NB4 (cell line): ENCODE results near the gene GRB10.
A peak's percentile ranks its signal among the peaks of the same experiment; 100 is the strongest.

Experiments used
- DNase-seq: peaks from one replicate; pipeline ENCODE4 v3.0.0; 2010; ENCODE audit warnings: low read depth
- H3K4me3 ChIP-seq: one replicate; pipeline ENCODE4 v1.5.1; 2011; ENCODE audit warnings: mild to moderate bottlenecking, low read depth, low read length, moderate library complexity
- MYC ChIP-seq: IDR thresholded peaks from 2 replicates; pipeline ENCODE4 v1.6.1; 2011; ENCODE audit warnings: low read depth, low read length
- POLR2A ChIP-seq: IDR thresholded peaks from 2 replicates; pipeline ENCODE4 v1.6.1; 2011; ENCODE audit warnings: mild to moderate bottlenecking; ENCODE audit not compliant: insufficient read length; ENCODE audit errors: extremely low read depth
- TF ChIP-seq, protein P1 (sequence below): IDR thresholded peaks from one replicate; pipeline ENCODE4 v1.5.1; 2012; ENCODE audit warnings: low read depth, low read length
- TF ChIP-seq, protein P2 (sequence below): IDR thresholded peaks from 2 replicates; pipeline ENCODE4 v1.6.1; 2011; ENCODE audit warnings: low read depth, low read length

GRB10 gene

DNA sequence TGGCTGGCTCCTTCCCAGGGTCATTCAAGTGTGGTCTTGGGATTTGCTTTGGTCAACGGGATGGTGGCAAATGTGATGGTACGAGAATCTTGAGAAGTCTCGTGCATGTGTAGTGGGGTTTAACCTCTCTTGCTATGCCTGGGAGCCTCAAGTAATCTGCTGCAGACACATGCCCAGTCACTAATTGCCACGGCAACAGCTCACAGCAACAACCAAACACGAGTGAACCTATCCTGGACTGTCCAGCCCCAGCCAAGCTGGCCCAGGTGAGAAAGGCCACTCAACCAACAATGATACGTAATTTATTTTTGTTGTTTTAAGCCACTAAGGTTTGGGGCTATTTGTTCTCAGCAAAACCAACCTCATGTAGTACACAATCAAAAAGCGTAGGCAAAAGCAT, 179.4 kb downstream of the GRB10 start:
- no peak overlapping the region for H3K4me3 ChIP-seq
- TF ChIP-seq, protein P1, sequence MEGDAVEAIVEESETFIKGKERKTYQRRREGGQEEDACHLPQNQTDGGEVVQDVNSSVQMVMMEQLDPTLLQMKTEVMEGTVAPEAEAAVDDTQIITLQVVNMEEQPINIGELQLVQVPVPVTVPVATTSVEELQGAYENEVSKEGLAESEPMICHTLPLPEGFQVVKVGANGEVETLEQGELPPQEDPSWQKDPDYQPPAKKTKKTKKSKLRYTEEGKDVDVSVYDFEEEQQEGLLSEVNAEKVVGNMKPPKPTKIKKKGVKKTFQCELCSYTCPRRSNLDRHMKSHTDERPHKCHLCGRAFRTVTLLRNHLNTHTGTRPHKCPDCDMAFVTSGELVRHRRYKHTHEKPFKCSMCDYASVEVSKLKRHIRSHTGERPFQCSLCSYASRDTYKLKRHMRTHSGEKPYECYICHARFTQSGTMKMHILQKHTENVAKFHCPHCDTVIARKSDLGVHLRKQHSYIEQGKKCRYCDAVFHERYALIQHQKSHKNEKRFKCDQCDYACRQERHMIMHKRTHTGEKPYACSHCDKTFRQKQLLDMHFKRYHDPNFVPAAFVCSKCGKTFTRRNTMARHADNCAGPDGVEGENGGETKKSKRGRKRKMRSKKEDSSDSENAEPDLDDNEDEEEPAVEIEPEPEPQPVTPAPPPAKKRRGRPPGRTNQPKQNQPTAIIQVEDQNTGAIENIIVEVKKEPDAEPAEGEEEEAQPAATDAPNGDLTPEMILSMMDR = no peak
- TF ChIP-seq MYC (no peak), POLR2A (no peak)
- TF ChIP-seq, protein P2, sequence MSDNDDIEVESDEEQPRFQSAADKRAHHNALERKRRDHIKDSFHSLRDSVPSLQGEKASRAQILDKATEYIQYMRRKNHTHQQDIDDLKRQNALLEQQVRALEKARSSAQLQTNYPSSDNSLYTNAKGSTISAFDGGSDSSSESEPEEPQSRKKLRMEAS = no peak
- DNase-seq = no peak

DNA sequence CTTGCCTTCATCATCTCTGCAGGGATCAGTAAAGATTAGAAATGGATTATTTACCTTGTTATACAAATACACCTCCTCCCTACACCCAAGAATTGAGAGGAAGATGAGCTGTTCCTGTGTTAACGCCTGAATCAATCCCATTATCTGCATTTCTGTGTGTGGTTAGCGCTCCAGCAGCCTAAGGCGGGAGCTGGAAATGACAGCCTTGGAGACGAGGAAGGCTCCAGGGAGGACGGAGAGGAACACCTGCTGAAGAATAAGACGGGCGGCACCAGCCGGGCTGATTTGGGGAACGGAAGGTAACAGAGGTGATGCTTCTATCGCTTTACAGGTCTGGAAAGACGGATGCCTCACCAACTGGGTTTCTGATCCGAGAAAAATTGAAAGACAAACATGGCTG, 183.3 kb downstream of the GRB10 start:
- DNase-seq = no peak
- H3K4me3 ChIP-seq = no peak overlapping the region
- TF ChIP-seq, protein P2 = no peak
- TF ChIP-seq, protein P1 = no peak
- TF ChIP-seq POLR2A (no peak), MYC (no peak)

DNA sequence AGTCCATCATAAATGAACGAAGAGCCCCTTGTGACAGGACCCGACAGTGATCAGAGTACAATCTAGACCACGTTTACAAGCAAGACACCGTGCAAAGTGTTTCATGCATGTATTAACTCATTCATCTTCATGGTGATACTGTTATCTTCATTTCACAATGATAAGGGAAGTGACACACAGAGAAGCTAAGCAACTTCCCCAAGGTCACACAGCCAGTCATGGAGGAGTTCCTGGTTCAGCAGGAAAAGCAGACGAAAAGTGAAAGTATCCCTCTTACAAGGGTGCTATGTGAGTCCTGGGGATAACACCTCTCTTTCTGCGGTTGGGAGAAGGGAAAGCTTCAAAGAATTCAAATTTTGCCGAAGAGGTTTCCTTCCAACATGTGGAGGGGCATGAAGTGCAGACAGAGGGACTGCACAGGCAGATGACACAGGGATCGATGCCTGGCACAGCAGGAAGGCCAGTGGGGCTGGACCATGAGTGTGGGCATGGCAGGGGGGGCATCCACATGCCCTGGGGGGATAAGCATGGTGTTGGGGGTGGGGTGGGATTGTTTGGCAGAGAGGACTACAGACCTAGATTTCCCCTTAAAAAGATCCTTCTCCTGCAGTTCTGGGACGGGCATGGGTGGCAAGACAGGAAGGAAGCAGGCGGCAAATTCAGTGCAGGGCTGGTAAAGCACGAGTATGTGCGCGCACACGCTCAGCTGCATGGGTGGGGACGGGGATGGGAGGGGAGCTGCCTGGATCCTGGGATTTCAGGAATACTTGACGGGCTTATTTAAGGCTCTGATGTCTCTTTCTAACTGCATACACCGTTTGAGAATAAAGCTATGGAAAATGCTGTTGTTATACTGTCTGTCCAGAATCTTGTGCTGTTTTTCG, 184.0 kb downstream of the GRB10 start:
- H3K4me3 ChIP-seq = no peak overlapping the region

DNA sequence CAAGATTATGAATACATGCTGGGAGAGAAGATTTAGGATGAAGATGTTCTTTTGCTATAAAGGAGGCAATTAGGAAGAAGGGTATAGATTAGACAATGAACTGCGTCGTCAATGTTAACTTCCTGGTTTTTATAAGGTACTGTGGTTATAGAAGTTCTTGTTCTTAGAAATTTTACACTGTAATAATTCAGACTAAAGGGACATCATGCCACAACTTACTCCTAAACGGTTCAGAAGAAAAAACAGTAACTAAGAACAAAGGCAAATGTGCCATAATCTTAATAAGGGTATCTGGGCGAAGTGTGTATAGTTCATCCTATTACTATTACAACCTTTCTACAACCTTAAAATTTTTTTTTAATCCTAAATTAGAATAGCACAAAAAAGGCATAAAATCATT, 186.2 kb downstream of the GRB10 start:
- TF ChIP-seq, protein P1 = no peak
- TF ChIP-seq, protein P2 = no peak
- no peak for TF ChIP-seq POLR2A
- no peak for TF ChIP-seq MYC
- DNase-seq = no peak
- no peak overlapping the region for H3K4me3 ChIP-seq

More for the DNA sequence above, 184.0 kb downstream of the GRB10 start:
- TF ChIP-seq, protein P1 = no peak
- TF ChIP-seq POLR2A (no peak), MYC (no peak)
- TF ChIP-seq, protein P2 = no peak
- no peak for DNase-seq

DNA sequence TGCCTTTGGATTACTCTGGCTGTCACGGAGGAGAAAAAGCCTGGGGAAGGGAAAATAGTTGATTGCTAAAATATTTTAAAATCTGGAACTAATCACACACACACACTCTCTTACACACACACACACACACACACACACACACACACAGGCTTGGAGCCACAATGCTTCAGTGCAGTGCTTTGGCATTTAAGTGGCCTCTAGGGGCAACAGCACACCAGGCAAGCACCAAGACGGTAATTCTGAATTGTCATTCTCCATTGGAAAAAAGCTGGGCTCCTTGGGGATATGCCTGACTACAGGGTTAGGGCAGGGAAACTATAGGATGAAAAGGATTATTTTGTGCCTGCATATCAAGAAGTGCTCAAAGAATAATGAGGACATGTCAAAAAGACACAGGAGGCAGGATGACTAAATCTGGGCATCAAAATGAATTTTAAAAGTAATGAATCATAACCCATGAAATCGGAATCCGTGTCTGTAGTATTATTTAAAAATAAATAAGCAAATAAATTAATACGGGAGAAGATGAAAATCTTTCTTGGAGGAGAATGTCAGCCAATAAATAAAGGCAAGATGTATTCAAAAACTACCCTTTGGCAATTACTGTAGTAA, 187.1 kb downstream of the GRB10 start:
- H3K4me3 ChIP-seq = no peak overlapping the region
- DNase-seq = peak; percentile 33
- no peak for TF ChIP-seq POLR2A
- TF ChIP-seq, protein P1 = peak; percentile 40
